Right lobe of liver (tissue), 4 donors: ENCODE results near the gene TCP11L1.

ENCODE experiments used
- CTCF ChIP-seq, 4 donors: fragments of 200-600 bp in 3 of 4; fragments of 450-650 bp in 1 of 4; IDR thresholded peaks; one replicate each; pipeline versions ENCODE4 v1.5.1 to v1.8.0; 2016 to 2022; ENCODE audit warnings: antibody characterized with exemption in 4 of 4, mild to moderate bottlenecking in 2 of 4
- POLR2A ChIP-seq: fragments of 450-650 bp; IDR thresholded peaks from one replicate; pipeline ENCODE4 v1.6.1; 2017; ENCODE audit warnings: antibody characterized with exemption, mild to moderate bottlenecking
- donor health status: DM: no; HTN: no; CAD: no.
- donor health status: DM: no; HTN: no; CAD: no.
- donor health status: DM: no; HTN: yes; CAD: no.

- TF ChIP-seq CTCF (IDR thresholded peaks at IDR 0.05), result no peak
- no peak for TF ChIP-seq POLR2A
Observed at GRCh38 chr11:33018840-33019239, 20.5 kb upstream of the TCP11L1 start.
